Motor neuron (in vitro differentiated cells): Measurements from ENCODE around the gene RFX8. TPM values are rescaled to one million over a fixed set of nuclear protein-coding genes. Genes with fewer than 3 reads are reported as not detected.

ENCODE experiments used
- ATAC-seq, 8 experiments: fragments of 200-7000 bp; cut with Tn5 transposase; replicated peaks in 6 of 8; 2 replicates each; pipeline ENCODE4 v1.8.0; 2021; ENCODE audit warnings: mild to moderate bottlenecking in 8 of 8, moderate library complexity in 8 of 8
- H3K27ac ChIP-seq, 2 donors: fragments of 250-450 bp; sonication (Bioruptor Pico); 2 replicates each; pipeline ENCODE4 v1.9.0; 2021; ENCODE audit warnings: antibody characterized with exemption in 2 of 2, mild to moderate bottlenecking in 2 of 2, moderate library complexity in 1 of 2
- H3K4me1 ChIP-seq, 2 donors: fragments of 250-450 bp; sonication (Bioruptor Pico); replicated peaks in 1 of 2; 2 replicates each; pipeline ENCODE4 v1.6.1; 2021; ENCODE audit warnings: antibody characterized with exemption in 2 of 2, mild to moderate bottlenecking in 2 of 2, moderate library complexity in 1 of 2
- H3K4me3 ChIP-seq, 5 donors: fragments of 250-450 bp; sonication (Bioruptor Pico); 2 replicates each; pipeline ENCODE4 v1.9.0; 2021; ENCODE audit warnings: antibody characterized with exemption in 5 of 5, mild to moderate bottlenecking in 5 of 5, moderate library complexity in 4 of 5
- WGBS, 10 experiments: fragments of 450-650 bp; shearing (Covaris generic); methylation state at CpG; one replicate each; pipeline ENCODE4 v1.0.0; 2022; 5-methylcytosine and 5-hydroxymethylcytosine counted together
- in situ Hi-C, 9 experiments: fragments of 400-800 bp; cut with MboI; loops; one replicate each; pipeline ENCODE4 v1.15.0; 2021; ENCODE audit warnings: low sequenced_read_pairs in 9 of 9, low pct_unique_long_range_greater_than_20kb in 2 of 9; ENCODE audit not compliant: unreplicated experiment in 9 of 9
- total RNA-seq, 8 experiments: library from RNA; unstranded; fragments of 300-600 nt; gene quantifications; 2 replicates each; pipeline versions ENCODE4 v1.2.3 to v1.2.4, GENCODE V29; 2022

RFX8 gene
- under 1 TPM in 4 of 8 experiments, not detected in 4; 0.14 to 0.27 (median 0.23) TPM for total RNA-seq

DNA sequence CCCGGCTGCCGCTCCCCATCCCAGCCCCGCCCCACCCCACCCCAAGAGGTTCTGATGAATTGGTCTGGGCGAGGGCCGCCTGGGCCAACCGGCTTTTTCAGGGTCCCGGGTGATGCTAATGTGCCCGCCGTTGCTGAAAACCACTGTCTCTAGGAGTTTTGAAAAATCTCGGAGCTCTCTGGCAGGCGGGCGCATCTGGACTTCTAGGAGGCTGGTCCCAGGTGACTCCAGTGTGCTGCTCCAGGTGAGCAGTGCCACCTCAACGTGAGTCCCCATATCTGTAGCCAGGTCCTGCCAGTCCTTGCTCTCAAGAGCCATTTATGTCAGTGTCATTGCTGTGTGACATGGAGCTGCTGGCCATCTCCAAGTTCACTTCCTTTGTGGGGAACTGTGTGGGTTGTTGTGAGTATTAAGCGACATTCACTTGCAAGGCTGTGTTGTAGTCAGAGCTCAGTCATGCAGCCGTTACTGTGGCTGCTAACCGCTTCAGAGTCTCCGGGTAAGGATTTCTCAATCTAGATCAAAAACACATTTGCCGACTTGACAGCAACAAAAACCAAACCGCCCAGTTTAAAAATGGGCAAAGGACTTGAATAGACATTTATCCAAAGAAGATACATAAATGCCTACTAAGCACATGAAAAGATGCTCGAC lies at the start of gene RFX8:
RFX8 (minus strand) TSS at position 382 of the 654 bp plus-strand sequence. CDS start 8,264 bp downstream, outside the sequence.
- Histone ChIP-seq H3K4me1 (peaks cover 41 to 48% of the 10 kb centered on the region in 2 donors), H3K27ac (peak within 1 kb of the TSS in 1 of 2 donors; percentile 50), H3K4me3 (peak within 1 kb of the TSS; percentile 0 to 23 (median 15))
- in situ Hi-C loops = no loop called here
- WGBS, 10 experiments = 0 to 100% (median 72%) methylated on average over 1 to 8 of the region's 20 CpGs; no CpG with 5 or more reads in 1 of the 10 experiments
- peak in 3 of 8 experiments; percentile 20 to 58 (median 47) for ATAC-seq

DNA sequence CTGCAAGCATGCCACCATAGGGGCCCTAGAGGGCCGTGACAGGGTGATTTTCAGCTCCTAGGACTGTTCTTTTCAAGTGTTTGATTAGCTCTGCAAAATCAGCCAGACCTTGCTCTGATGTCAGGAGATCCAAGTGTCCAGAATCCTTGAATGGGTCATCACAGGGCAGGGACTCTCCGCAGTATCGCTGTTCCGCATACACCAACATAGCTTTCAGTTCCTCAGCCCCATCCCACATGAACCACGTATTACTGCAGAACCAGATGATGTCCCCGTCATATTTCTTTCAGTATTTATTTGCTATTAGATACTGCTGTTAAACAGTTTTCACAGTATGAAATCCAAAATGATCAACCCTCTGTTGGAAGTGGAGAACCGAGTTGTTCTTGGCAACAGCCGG lies 46.6 kb upstream of the RFX8 start:
- 78 to 100% (median 90%) methylated on average over 1 to 7 of the region's 8 CpGs; no CpG with 5 or more reads in 2 of the 10 experiments for WGBS, 10 experiments
- Histone ChIP-seq H3K27ac (no peak overlapping the region), H3K4me1 (peaks cover 0 to 3% of the 10 kb centered on the region in 2 donors), H3K4me3 (no peak overlapping the region)
- no peak for ATAC-seq
- in situ Hi-C loops = loop anchor here in 1 of 9 experiments (25.0 kb wide), 1 partner anchor 291 kb away; no protein-coding TSS in a partner anchor

DNA sequence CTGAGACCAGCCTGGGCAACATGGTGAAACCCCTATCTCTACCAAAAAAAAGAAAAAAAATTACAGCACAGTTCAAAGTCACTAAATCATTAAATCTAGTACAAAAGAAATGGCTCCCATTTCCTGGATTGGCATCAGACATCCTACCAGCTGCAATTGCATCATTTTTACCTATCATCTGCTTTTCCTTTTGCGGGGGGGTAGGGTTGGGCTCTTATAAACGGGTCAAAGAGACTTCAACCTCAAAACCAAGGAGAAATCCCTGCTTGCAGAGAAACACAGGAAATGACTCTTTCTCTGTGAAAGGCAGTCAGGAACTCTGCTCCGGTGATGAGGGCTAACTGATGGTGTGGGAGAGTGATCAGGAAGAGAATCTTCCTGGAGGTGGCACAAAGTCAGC lies 45.3 kb upstream of the RFX8 start:
- Histone ChIP-seq H3K27ac (no peak overlapping the region), H3K4me1 (peaks cover 3 to 6% of the 10 kb centered on the region in 2 donors), H3K4me3 (no peak overlapping the region)
- in situ Hi-C loops = loop anchor here in 1 of 9 experiments (25.0 kb wide), 1 partner anchor 292 kb away; no protein-coding TSS in a partner anchor
- no peak for ATAC-seq
- 17 to 100% (median 84%) methylated on average over 1 to 3 of the region's 3 CpGs; no CpG with 5 or more reads in 1 of the 10 experiments for WGBS, 10 experiments

DNA sequence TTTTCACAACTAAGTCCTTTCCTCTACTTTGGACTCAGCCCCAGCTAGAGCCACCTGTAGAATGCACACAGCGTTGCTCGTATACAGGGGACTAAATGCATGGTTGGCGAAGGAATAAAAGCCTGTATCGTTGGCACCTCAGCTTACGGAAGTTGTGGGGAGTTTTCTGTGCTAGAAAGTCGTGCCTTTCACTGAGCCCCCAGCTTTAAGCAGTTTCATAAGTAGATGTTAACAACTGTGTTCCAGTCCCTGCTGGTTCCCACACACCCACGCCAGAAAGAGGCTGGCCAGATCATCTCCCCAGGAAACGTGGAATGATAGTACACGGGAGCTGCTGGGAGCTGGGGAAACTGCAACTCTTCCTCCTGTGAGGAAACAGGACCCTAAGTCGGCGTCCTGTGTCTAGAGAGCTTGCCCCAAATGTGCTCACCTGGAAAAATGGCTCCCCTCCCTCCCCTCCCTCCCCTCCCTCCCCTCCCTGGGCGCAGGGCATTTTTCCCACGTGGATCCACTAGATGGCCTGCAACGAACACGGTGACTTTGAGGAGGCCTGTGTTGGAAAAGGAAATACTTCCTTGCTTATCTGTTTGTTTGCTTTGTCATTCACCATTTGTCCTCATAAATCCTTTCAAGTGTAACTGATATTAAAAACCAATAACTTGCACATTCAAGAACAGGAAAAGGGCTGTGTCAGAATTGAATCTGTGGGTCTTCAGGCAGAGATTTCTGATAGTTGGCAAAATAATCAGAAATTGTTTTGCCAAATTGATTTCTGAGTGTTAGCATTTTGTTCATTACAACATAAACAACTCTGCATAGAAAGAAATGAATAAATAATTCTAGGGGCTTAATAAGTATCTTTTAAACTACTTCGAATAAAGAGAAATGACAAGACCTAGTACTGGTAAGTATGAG lies 43.9 kb upstream of the RFX8 start:
- no peak overlapping the region for H3K27ac ChIP-seq
- WGBS, 10 experiments = 39 to 94% (median 65%) methylated on average over 1 to 10 of the region's 16 CpGs; no CpG with 5 or more reads in 1 of the 10 experiments
- ATAC-seq = peak; percentile 52 to 91 (median 68)
- no peak overlapping the region for H3K4me3 ChIP-seq
- in situ Hi-C loops = loop anchor here in 1 of 9 experiments (25.0 kb wide), 1 partner anchor 293 kb away; no protein-coding TSS in a partner anchor
- peaks cover 3 to 8% of the 10 kb centered on the region in 2 donors for H3K4me1 ChIP-seq

DNA sequence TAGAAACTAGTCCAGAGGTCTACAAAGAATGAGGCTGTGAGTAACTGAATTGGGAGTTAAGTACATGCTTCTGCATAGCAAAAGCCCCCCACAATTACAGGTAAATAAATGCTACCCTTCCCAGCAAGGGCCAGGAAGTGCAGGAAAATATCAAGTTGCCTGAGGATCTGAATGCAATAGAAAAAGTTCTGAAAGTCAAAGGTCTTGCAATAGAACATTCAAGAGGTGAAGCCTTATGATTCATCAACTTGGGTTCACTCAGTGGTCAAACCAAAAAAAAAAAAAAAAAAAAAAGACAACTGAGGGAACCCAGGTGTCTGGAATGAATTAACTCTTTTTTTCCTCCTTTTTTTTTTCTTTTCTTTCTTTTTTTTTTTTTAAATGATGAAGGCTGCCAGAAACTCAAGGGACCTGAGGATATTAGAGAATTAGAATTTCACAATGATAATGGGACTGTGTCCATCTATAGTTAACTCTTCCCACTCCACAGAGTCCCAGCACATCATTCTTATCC lies 42.9 kb upstream of the RFX8 start:
- ATAC-seq = peak in 2 of 8 experiments; percentile 21 to 41
- Histone ChIP-seq H3K4me3 (no peak overlapping the region), H3K27ac (no peak overlapping the region), H3K4me1 (peaks cover 3 to 8% of the 10 kb centered on the region in 2 donors)
- in situ Hi-C loops = loop anchor here in 1 of 9 experiments (25.0 kb wide), 1 partner anchor 294 kb away; no protein-coding TSS in a partner anchor

- ATAC-seq = peak in 3 of 8 experiments; percentile 46 to 88 (median 86)
- peaks cover 3 to 8% of the 10 kb centered on the region in 2 donors for H3K4me1 ChIP-seq
- no peak overlapping the region for H3K4me3 ChIP-seq
- 0 to 96% (median 89%) methylated on average over 2 to 8 of the region's 8 CpGs; no CpG with 5 or more reads in 1 of the 10 experiments for WGBS, 10 experiments
- H3K27ac ChIP-seq = no peak overlapping the region
- in situ Hi-C loops = loop anchor here in 1 of 9 experiments (25.0 kb wide), 1 partner anchor 295 kb away; no protein-coding TSS in a partner anchor
Measured at GRCh38 chr2:101516823-101517690, 42.1 kb upstream of the RFX8 start.

- peaks cover 3 to 8% of the 10 kb centered on the region in 2 donors for H3K4me1 ChIP-seq
- H3K27ac ChIP-seq = no peak overlapping the region
- ATAC-seq = no peak
- 80 to 100% (median 91%) methylated on average over 1 to 5 of the region's 5 CpGs; no CpG with 5 or more reads in 2 of the 10 experiments for WGBS, 10 experiments
- H3K4me3 ChIP-seq = no peak overlapping the region
- in situ Hi-C loops = loop anchor here in 1 of 9 experiments (25.0 kb wide), 1 partner anchor 296 kb away; no protein-coding TSS in a partner anchor
Measured at GRCh38 chr2:101516349-101516748, 41.4 kb upstream of the RFX8 start.

- WGBS, 10 experiments = 11 to 92% (median 70%) methylated on average over 2 to 5 of the region's 5 CpGs; no CpG with 5 or more reads in 2 of the 10 experiments
- ATAC-seq = peak in 5 of 8 experiments; percentile 36 to 85 (median 81)
- Histone ChIP-seq H3K4me3 (no peak overlapping the region), H3K4me1 (peaks cover 3 to 8% of the 10 kb centered on the region in 2 donors), H3K27ac (no peak overlapping the region)
- in situ Hi-C loops = loop anchor here in 1 of 9 experiments (25.0 kb wide), 1 partner anchor 297 kb away; no protein-coding TSS in a partner anchor
Measured at GRCh38 chr2:101515477-101515876, 40.6 kb upstream of the RFX8 start.

DNA sequence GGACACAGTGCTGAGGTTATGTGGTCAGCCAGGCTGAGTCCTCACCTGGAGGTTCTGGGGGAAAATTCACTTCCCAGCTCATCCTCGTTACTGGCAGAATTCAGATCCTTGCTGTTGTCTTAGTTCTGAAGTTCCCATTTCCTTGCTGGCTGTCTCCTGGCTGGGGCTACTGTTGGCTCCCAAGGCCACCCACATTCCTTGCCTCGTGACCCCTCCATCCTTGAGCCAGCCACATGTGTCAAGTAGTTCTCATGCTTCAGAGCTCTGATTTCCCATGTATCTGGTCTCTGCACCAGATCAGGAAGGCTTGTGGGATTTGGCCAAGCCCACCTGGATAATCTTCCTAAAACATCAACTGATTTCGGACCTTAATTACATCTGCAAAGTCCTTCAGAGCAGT lies 38.1 kb upstream of the RFX8 start:
- H3K27ac ChIP-seq = no peak overlapping the region
- in situ Hi-C loops = loop anchor here in 1 of 9 experiments (25.0 kb wide), 1 partner anchor 299 kb away; no protein-coding TSS in a partner anchor
- no peak for ATAC-seq
- peaks cover 0 to 8% of the 10 kb centered on the region in 2 donors for H3K4me1 ChIP-seq
- WGBS, 10 experiments = 60 to 100% (median 86%) methylated on average over 1 to 3 of the region's 3 CpGs; no CpG with 5 or more reads in 3 of the 10 experiments
- H3K4me3 ChIP-seq = no peak overlapping the region

GRCh38 chr2:101511381-101511780 lies 36.5 kb upstream of the RFX8 start:
- no peak overlapping the region for H3K4me3 ChIP-seq
- H3K27ac ChIP-seq = no peak overlapping the region
- in situ Hi-C loops = loop anchor here in 1 of 9 experiments (25.0 kb wide), 1 partner anchor 301 kb away; no protein-coding TSS in a partner anchor
- WGBS, 10 experiments = 67 to 100% (median 100%) methylated on average over 1 of the region's 1 CpG; no CpG with 5 or more reads in 7 of the 10 experiments
- no peak for ATAC-seq
- H3K4me1 ChIP-seq = peaks cover 0 to 8% of the 10 kb centered on the region in 2 donors

DNA sequence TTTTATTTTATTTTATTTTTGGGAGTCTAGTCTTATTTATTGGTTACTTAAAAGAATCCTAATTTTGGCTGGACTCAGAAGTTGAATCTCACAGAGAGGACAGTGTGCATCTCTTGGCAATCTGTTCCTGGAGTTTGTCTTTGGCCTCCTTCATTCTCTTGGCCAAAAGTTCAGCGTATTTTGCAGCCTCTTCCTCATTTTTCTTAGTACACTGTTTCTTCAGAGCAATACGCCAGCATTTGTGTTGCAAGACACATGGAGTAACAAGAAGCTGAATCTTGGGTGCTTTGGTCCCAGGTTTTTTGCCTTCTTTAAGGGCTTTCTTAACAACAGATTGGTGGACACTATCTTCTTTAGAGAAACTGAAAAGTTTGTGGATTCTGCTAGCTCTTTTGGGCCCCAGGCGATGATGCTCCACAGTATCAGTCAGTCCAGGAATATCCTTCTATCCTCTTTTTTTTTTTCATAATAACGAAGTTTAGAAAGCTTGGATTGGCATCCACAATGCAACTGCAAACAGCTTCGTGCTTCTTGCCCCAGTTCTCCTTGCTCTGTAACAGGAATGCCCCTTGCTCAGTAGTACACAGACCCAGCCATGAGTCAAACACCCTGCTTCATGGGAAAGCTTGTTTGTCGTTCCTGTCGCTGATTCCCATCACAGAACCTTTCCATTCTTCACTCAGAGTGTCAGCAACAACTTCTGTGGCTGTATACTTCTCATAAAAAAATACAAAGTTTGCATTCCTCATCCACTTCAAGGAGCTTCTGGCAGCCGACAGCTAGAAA lies 34.8 kb upstream of the RFX8 start:
- H3K4me1 ChIP-seq = no peaks in the 10 kb centered on the region
- no peak for ATAC-seq
- no peak overlapping the region for H3K4me3 ChIP-seq
- in situ Hi-C loops = loop anchor here in 1 of 9 experiments (25.0 kb wide), 1 partner anchor 303 kb away; no protein-coding TSS in a partner anchor
- H3K27ac ChIP-seq = no peak overlapping the region
- WGBS, 10 experiments = 43 to 92% (median 74%) methylated on average over 1 to 8 of the region's 8 CpGs
